Measurements from ENCODE around the gene TOP3A. TPM values are rescaled to one million over a fixed set of nuclear protein-coding genes. Genes with fewer than 3 reads are reported as not detected.

Gene TOP3A
- total RNA-seq, 1 experiment from 2014 or later, result 68.7 TPM

GRCh38 chr17:18322522-18322921 lies 7.7 kb upstream of the TOP3A start:
- Histone ChIP-seq H2BK12ac (ENCODE audit: insufficient read length, low read depth, low read length) (no peak overlapping the region), H3K9me3 (ENCODE audit: control insufficient read depth, low read depth, low read length) (no peaks in the 10 kb centered on the region), H3K56ac (ENCODE audit: insufficient read length, low read depth, low read length) (no peak overlapping the region), H3K18ac (ENCODE audit: insufficient read length, low read depth, low read length) (no peak overlapping the region), H2AK5ac (ENCODE audit: insufficient read length, low read length) (no peak overlapping the region), H4K5ac (ENCODE audit: insufficient read length, low read depth, low read length) (no peak overlapping the region), H2BK120ac (ENCODE audit: low read depth, low read length, poor library complexity, severe bottlenecking) (no peak overlapping the region), H3K4me1 (ENCODE audit: insufficient read depth, low read length) (no peaks in the 10 kb centered on the region), H2BK15ac (ENCODE audit: low read depth, low read length) (no peak overlapping the region), H2BK5ac (ENCODE audit: insufficient read length, low read length) (no peak overlapping the region), H3T11ph (ENCODE audit: low read length) (no peak overlapping the region), H3K14ac (ENCODE audit: insufficient read depth, low read length) (no peak overlapping the region; the same call in 1 of the 2 replicates), H3K9ac (ENCODE audit: extremely low read depth, insufficient read length, low read length) (no peak overlapping the region), H2AFZ (ENCODE audit: low read length) (no peak overlapping the region), H4K20me1 (ENCODE audit: control insufficient read depth, insufficient read depth, insufficient read length) (no peaks in the 10 kb centered on the region), H2BK20ac (ENCODE audit: low read depth, low read length, poor library complexity, severe bottlenecking) (no peak overlapping the region), H3K23me2 (ENCODE audit: insufficient read length, low read depth, low read length, poor library complexity, severe bottlenecking) (no peaks in the 10 kb centered on the region), H4K91ac (ENCODE audit: insufficient read length, low read depth, low read length) (no peak overlapping the region), H4K8ac (replicated peaks; ENCODE audit: insufficient read length, low read depth, low read length) (no peak overlapping the region), H3K79me1 (ENCODE audit: insufficient read depth, low read depth, low read length, poor library complexity, severe bottlenecking) (peaks cover 9% of the 10 kb centered on the region), H3K79me2 (ENCODE audit: insufficient read depth, low read length) (peaks cover 4% of the 10 kb centered on the region; the same call in 1 of the 2 replicates), H3K23ac (ENCODE audit: insufficient read length, low read depth, low read length) (no peak overlapping the region), H3K4me2 (ENCODE audit: insufficient read depth, insufficient read length, low read length) (no peak overlapping the region), H3K27me3 (ENCODE audit: insufficient read depth, low read length) (no peaks in the 10 kb centered on the region), H3K4ac (ENCODE audit: low read depth, low read length) (no peak overlapping the region), H3K27ac (ENCODE audit: insufficient read length, low read depth, low read length) (no peak overlapping the region)
- Mint-ChIP-seq H3K4me3 (no peak overlapping the region), H3K27me3 (ENCODE audit: low read depth) (no peaks in the 10 kb centered on the region), H3K27ac (peak overlapping the region in 1 of 3 experiments; percentile 25; a peak in 1 of 7 replicates), H3K4me1 (peaks cover 11 to 14% of the 10 kb centered on the region in 2 experiments), H3K9me3 (no peaks in the 10 kb centered on the region), H3K36me3 (ENCODE audit: insufficient read depth in 1 of 3, low read depth in 3 of 3) (peaks cover 28 to 52% (median 43%) of the 10 kb centered on the region in 3 experiments)
- no peak for TF ChIP-seq CTCF (conservative IDR thresholded peaks at IDR 0.05)
- no CpG with 5 or more reads among the region's 12 CpGs for WGBS (ENCODE audit: extremely low coverage, insufficient read length, low lambda C conversion rate)
- DNase-seq, result no peak
